ENCODE data around the gene FBXL17. TPM values are rescaled to one million over a fixed set of nuclear protein-coding genes. Genes with fewer than 3 reads are reported as not detected.

FBXL17 gene
- polyA plus RNA-seq, 1 of the 3 experiments (the other 2 are of a cell fraction), result 4.4 TPM

GRCh38 chr5:107985144-107985543 lies 396.8 kb downstream of the FBXL17 start:
- ChIA-PET CTCF (no interaction called here), POLR2A (no interaction called here)
- Histone ChIP-seq H3K27me3 (ENCODE audit: insufficient read depth) (no peaks in the 10 kb centered on the region), H3K9me2 (no peaks in the 10 kb centered on the region; the same call in 1 of the 2 replicates), H4K20me1 (ENCODE audit: insufficient read depth) (no peaks in the 10 kb centered on the region), H3K4me3 (ENCODE audit: low read depth in 2 of 2, low read length in 1 of 2) (no peak overlapping the region), H3K36me3 (replicated peaks in 1 of 2; ENCODE audit: control insufficient read depth in 1 of 2, insufficient read depth in 2 of 2, low read length in 1 of 2) (no peaks in the 10 kb centered on the region), H2AFZ (ENCODE audit: low read depth) (no peak overlapping the region), H3K27ac (ENCODE audit: low read depth in 2 of 2, low read length in 1 of 2) (no peak overlapping the region), H3K9ac (no peak overlapping the region), H3K4me2 (no peak overlapping the region), H3F3A (replicated peaks; ENCODE audit: insufficient read depth) (no peaks in the 10 kb centered on the region), H3K79me2 (ENCODE audit: insufficient read depth) (no peaks in the 10 kb centered on the region), H3K4me1 (ENCODE audit: control insufficient read depth in 1 of 2, insufficient read depth in 2 of 2, low read depth in 1 of 2, low read length in 1 of 2) (peaks cover 0 to 7% of the 10 kb centered on the region in 2 experiments; a peak in 2 of 4 replicates), H3K9me3 (no peaks in the 10 kb centered on the region)
- TF ChIP-seq MAX (IDR thresholded peaks at IDR 0.05; ENCODE audit: low read depth) (no peak), RAD21 (IDR thresholded peaks at IDR 0.05; ENCODE audit: low read length) (no peak), JUND (IDR thresholded peaks at IDR 0.05) (no peak), GABPA (IDR thresholded peaks at IDR 0.05; ENCODE audit: low read depth) (no peak), ELF1 (IDR thresholded peaks at IDR 0.05) (no peak), GATA2 (CRISPR knock-in tag; IDR thresholded peaks at IDR 0.05) (no peak), EP300 (IDR thresholded peaks at IDR 0.05; ENCODE audit: borderline replicate concordance in 1 of 2, low read depth in 1 of 2, low read length in 1 of 2) (no peak), EZH2phosphoT487 (IDR thresholded peaks at IDR 0.05; ENCODE audit: borderline replicate concordance, low read depth) (no peak), FOSL2 (IDR thresholded peaks at IDR 0.05; ENCODE audit: borderline replicate concordance, low read depth) (no peak), USF2 (IDR thresholded peaks at IDR 0.05; ENCODE audit: borderline replicate concordance, low read depth, low read length) (no peak)
- DNase-seq, result no peak

- H3K27ac ChIP-seq (ENCODE audit: low read depth in 2 of 2, low read length in 1 of 2), result no peak overlapping the region
- H3K4me3 ChIP-seq (ENCODE audit: low read depth in 2 of 2, low read length in 1 of 2), result no peak overlapping the region
- no peaks in the 10 kb centered on the region for H4K20me1 ChIP-seq (ENCODE audit: insufficient read depth)
- H3K79me2 ChIP-seq (ENCODE audit: insufficient read depth), result no peaks in the 10 kb centered on the region
- no peak for DNase-seq
- no peak overlapping the region for H3K4me2 ChIP-seq
- H3K9me2 ChIP-seq, result no peaks in the 10 kb centered on the region; the same call in 1 of the 2 replicates
- 93% methylated on average over 8 of the region's 8 CpGs for WGBS (ENCODE audit: low lambda C conversion rate)
- no peaks in the 10 kb centered on the region for H3F3A ChIP-seq (replicated peaks; ENCODE audit: insufficient read depth)
- ChIA-PET CTCF (no interaction called here), POLR2A (no interaction called here)
- H3K27me3 ChIP-seq (ENCODE audit: insufficient read depth), result no peaks in the 10 kb centered on the region
- H2AFZ ChIP-seq (ENCODE audit: low read depth), result no peak overlapping the region
- H3K9ac ChIP-seq, result no peak overlapping the region
- H3K9me3 ChIP-seq, result no peaks in the 10 kb centered on the region
- TF ChIP-seq RFX5 (IDR thresholded peaks at IDR 0.05; ENCODE audit: low read length) (no peak), USF1 (IDR thresholded peaks at IDR 0.05; ENCODE audit: borderline replicate concordance, low read depth) (no peak), FOXM1 (IDR thresholded peaks at IDR 0.05; ENCODE audit: low read depth) (no peak), EP300 (IDR thresholded peaks at IDR 0.05; ENCODE audit: borderline replicate concordance in 1 of 2, low read depth in 1 of 2, low read length in 1 of 2) (no peak), TEAD4 (IDR thresholded peaks at IDR 0.05; ENCODE audit: borderline replicate concordance, insufficient read depth) (no peak), NFIC (IDR thresholded peaks at IDR 0.05; ENCODE audit: borderline replicate concordance) (no peak), GABPA (IDR thresholded peaks at IDR 0.05; ENCODE audit: low read depth) (no peak), MXI1 (IDR thresholded peaks at IDR 0.05; ENCODE audit: low read depth, low read length) (no peak), MEF2A (IDR thresholded peaks at IDR 0.05; ENCODE audit: borderline replicate concordance, low read depth) (no peak), YY1 (IDR thresholded peaks at IDR 0.05; ENCODE audit: low read depth) (no peak), JUND (IDR thresholded peaks at IDR 0.05) (no peak), IRF3 (IDR thresholded peaks at IDR 0.05; ENCODE audit: low read depth, low read length) (no peak), MAX (IDR thresholded peaks at IDR 0.05; ENCODE audit: low read depth) (no peak), REST (IDR thresholded peaks at IDR 0.05; ENCODE audit: low read depth, low read length) (no peak)
- H3K36me3 ChIP-seq (replicated peaks in 1 of 2; ENCODE audit: control insufficient read depth in 1 of 2, insufficient read depth in 2 of 2, low read length in 1 of 2), result no peaks in the 10 kb centered on the region
- peaks cover 0 to 7% of the 10 kb centered on the region in 2 experiments; a peak in 2 of 4 replicates for H3K4me1 ChIP-seq (ENCODE audit: control insufficient read depth in 1 of 2, insufficient read depth in 2 of 2, low read depth in 1 of 2, low read length in 1 of 2)
Observed at GRCh38 chr5:107982703-107983425, 399.0 kb downstream of the FBXL17 start.

Data from SK-N-SH (cell line).